Heart left ventricle (tissue), 16 donors: ENCODE measurements around the gene TXNDC5. TPM values are rescaled to one million over a fixed set of nuclear protein-coding genes. Genes with fewer than 3 reads are reported as not detected.
"Not testable (repeated sequence)": the region's sequence is repeated elsewhere in the genome, so short reads cannot be mapped to it uniquely, and the experiment has no call there.

Source experiments
- ATAC-seq, 4 donors: fragments of 200-7000 bp; cut with Tn5 transposase; one replicate each; pipeline ENCODE4 v1.9.1; 2020 to 2022; ENCODE audit warnings: moderate library complexity in 4 of 4, mild to moderate bottlenecking in 3 of 4, moderate number of reproducible peaks in 1 of 4
- DNase-seq, 5 donors: peaks; one replicate each; pipeline ENCODE4 v3.0.0-alpha.2; 2020
- H3K27ac ChIP-seq, 12 donors: fragments of 200-600 bp; sonication (generic) in 4 of 12; one replicate each; pipeline versions ENCODE4 v1.5.0 to v1.8.0; 2016 to 2022; ENCODE audit warnings: mild to moderate bottlenecking in 2 of 12
- H3K27me3 ChIP-seq, 9 donors: fragments of 200-600 bp; sonication (generic) in 2 of 9; one replicate each; pipeline versions ENCODE4 v1.5.1 to v1.8.0; 2016 to 2022; ENCODE audit warnings: mild to moderate bottlenecking in 3 of 9
- H3K36me3 ChIP-seq, 9 donors: fragments of 200-600 bp; sonication (generic) in 2 of 9; one replicate each; pipeline versions ENCODE4 v1.5.0 to v1.8.0; 2018 to 2022; ENCODE audit warnings: mild to moderate bottlenecking in 2 of 9
- H3K4me1 ChIP-seq, 12 donors: fragments of 200-600 bp; sonication (generic) in 4 of 12; one replicate each; pipeline versions ENCODE4 v1.5.0 to v1.8.0; 2016 to 2022; ENCODE audit warnings: mild to moderate bottlenecking in 3 of 12
- H3K4me3 ChIP-seq, 12 donors: fragments of 200-600 bp; sonication (generic) in 4 of 12; one replicate each; pipeline versions ENCODE4 v1.5.0 to v1.8.0; 2017 to 2022; ENCODE audit warnings: mild to moderate bottlenecking in 9 of 12, moderate library complexity in 4 of 12
- H3K9me3 ChIP-seq, 12 donors: fragments of 200-600 bp; sonication (generic) in 4 of 12; one replicate each; pipeline versions ENCODE4 v1.5.0 to v1.8.0; 2016 to 2022; ENCODE audit warnings: mild to moderate bottlenecking in 1 of 12
- CTCF ChIP-seq, 12 donors: fragments of 200-600 bp; sonication (generic) in 4 of 12; IDR thresholded peaks; one replicate each; pipeline versions ENCODE4 v1.5.0 to v1.8.0; 2018 to 2022; ENCODE audit warnings: antibody characterized with exemption in 12 of 12, mild to moderate bottlenecking in 5 of 12
- POLR2A ChIP-seq, 2 donors: fragments of 450-650 bp; IDR thresholded peaks; one replicate each; pipeline ENCODE4 v1.6.1; 2017; ENCODE audit warnings: antibody characterized with exemption in 2 of 2, mild to moderate bottlenecking in 2 of 2, moderate library complexity in 2 of 2
- WGBS, 4 donors: extraction: QIAGEN DNeasy Blood & Tissue Kit in 2 of 4; methylation state at CpG; one replicate each; pipeline versions ENCODE4 v1.1.5 to v1.1.7; 2013 to 2018; 5-methylcytosine and 5-hydroxymethylcytosine counted together
- intact Hi-C, 10 donors: fragments of 100-400 bp; cut with DNase I; formaldehyde crosslinking; loops; one replicate each; pipeline versions ENCODE4 v1.11.1 to v1.14.2; 2022
- polyA plus RNA-seq, 2 donors: library from polyadenylated mRNA; stranded (reverse); fragments of 200-250 nt; gene quantifications; one replicate each; pipeline ENCODE4 v1.2.3, GENCODE V29; 2013
- total RNA-seq, 9 donors: library from RNA; depleted of rRNA in 2 of 9; stranded (reverse); fragments of >200 nt in 2 of 9; fragmentation: NEBNext Ultra II Directional in 3 of 9; extraction: Animal tissue kit (Norgen Biotek cat#: 25700) in 3 of 9; gene quantifications; one replicate each; pipeline versions ENCODE4 v1.1.0 to v1.2.4, GENCODE V29; 2016 to 2023
- donor health status: ischemic (EF 13 %, LVEDD 7.1; RV severe dilation, severe dysfunction).
- donor health status: healthy with polysubstance abuse.
- donor health status: DM: no; HTN: yes; CAD: no.
- donor health status: DM: no; HTN: no; CAD: no.
- donor health status: ischemic (EF 25% LVEDD 6.9; RV normal size, moderate dysfunction).
- donor health status: ischemic (EF 25% LVEDD 5.7; RV mildly dilated, moderate dysfunction).
- donor health status: healthy.
- donor health status: DM: yes; HTN: yes; CAD: no.
- donor health status: ischemic (EF 35%, LVEDD 5.7; RV mildly dilated, moderate dysfunction).
- donor health status: nonischemic (EF 11% LVEDD 7.7; RV severe dilation, severe dysfunction).
- donor health status: DM: yes; HTN: yes; CAD: no.
- donor health status: PGD.
- donor health status: ischemic (EF 29% LVEDD 5.4; RV normal size, mild dysfunction).
- donor health status: nonischemic (EF 23%, LVEDD 6.1; RV moderate dilation, normal function).

Gene TXNDC5
- total and polyA plus RNA-seq, 11 donors = 20.3 to 112 (median 43.6) TPM

- intact Hi-C loops = loop anchor here in 2 of 10 donors (5.0 to 10.0 kb wide), 2 partner anchors 112 to 170 kb away; partner anchors contain the start of gene BMP6 (in 1 of the 2)
- H3K9me3 ChIP-seq = no peaks in the 10 kb centered on the region
- no peak overlapping the region for H3K4me3 ChIP-seq
- 76 to 91% (median 88%) methylated on average over 7 of the region's 7 CpGs for WGBS, 4 donors
- DNase-seq = no peak
- no peak for ATAC-seq
- H3K27me3 ChIP-seq = no peaks in the 10 kb centered on the region
- H3K4me1 ChIP-seq = peaks cover 0 to 14% (median 6%) of the 10 kb centered on the region in 12 donors
- no peak for TF ChIP-seq CTCF (IDR thresholded peaks at IDR 0.05)
- TF ChIP-seq POLR2A (IDR thresholded peaks at IDR 0.05) = no peak
- H3K36me3 ChIP-seq = peaks cover 0 to 100% (median 98%) of the 10 kb centered on the region in 9 donors
- no peak overlapping the region for H3K27ac ChIP-seq
Observed at GRCh38 chr6:7895125-7895423, 15.5 kb downstream of the TXNDC5 start.

- intact Hi-C loops = loop anchor here in 2 of 10 donors (5.0 to 10.0 kb wide), 2 partner anchors 113 to 170 kb away; partner anchors contain the start of gene BMP6 (in 1 of the 2)
- TF ChIP-seq CTCF (IDR thresholded peaks at IDR 0.05) = no peak
- TF ChIP-seq POLR2A (IDR thresholded peaks at IDR 0.05) = no peak
Observed at GRCh38 chr6:7894262-7895124, 16.1 kb downstream of the TXNDC5 start.

GRCh38 chr6:7893342-7893741 is 17.2 kb downstream of the TXNDC5 start:
- 94 to 96% (median 95%) methylated on average over 12 of the region's 12 CpGs for WGBS, 4 donors
- peaks cover 4 to 100% (median 98%) of the 10 kb centered on the region in 9 donors for H3K36me3 ChIP-seq

More at GRCh38 chr6:7894262-7895124, 16.1 kb downstream of the TXNDC5 start:
- 88 to 92% (median 90%) methylated on average over 13 of the region's 13 CpGs for WGBS, 4 donors
- Histone ChIP-seq H3K36me3 (peaks cover 0 to 100% (median 98%) of the 10 kb centered on the region in 9 donors), H3K4me1 (peaks cover 0 to 14% (median 6%) of the 10 kb centered on the region in 12 donors), H3K27ac (no peak overlapping the region), H3K9me3 (no peaks in the 10 kb centered on the region), H3K4me3 (no peak overlapping the region), H3K27me3 (no peaks in the 10 kb centered on the region)
- no peak for ATAC-seq
- DNase-seq = no peak

GRCh38 chr6:7892367-7892766 is 18.2 kb downstream of the TXNDC5 start:
- not testable (repeated sequence) for ATAC-seq, H3K4me3 ChIP-seq, H3K9me3 ChIP-seq, DNase-seq, H3K27ac ChIP-seq, H3K27me3 ChIP-seq
- intact Hi-C loops = loop anchor here in 1 of 10 donors (10.0 kb wide), 1 partner anchor 168 kb away; the partner anchor contains the start of gene BMP6
- H3K4me1 ChIP-seq = peaks cover 0 to 14% (median 6%) of the 10 kb centered on the region in 12 donors
- 92 to 96% (median 94%) methylated on average over 4 of the region's 4 CpGs for WGBS, 4 donors
- H3K36me3 ChIP-seq = peaks cover 4 to 100% (median 98%) of the 10 kb centered on the region in 9 donors

More at GRCh38 chr6:7893342-7893741, 17.2 kb downstream of the TXNDC5 start:
- Histone ChIP-seq H3K27me3 (no peaks in the 10 kb centered on the region), H3K4me1 (peaks cover 0 to 14% (median 6%) of the 10 kb centered on the region in 12 donors), H3K4me3 (no peak overlapping the region), H3K9me3 (no peaks in the 10 kb centered on the region), H3K27ac (no peak overlapping the region)
- TF ChIP-seq POLR2A (IDR thresholded peaks at IDR 0.05) = no peak
- no peak for TF ChIP-seq CTCF (IDR thresholded peaks at IDR 0.05)
- ATAC-seq = no peak
- DNase-seq = no peak
- intact Hi-C loops = loop anchor here in 1 of 10 donors (10.0 kb wide), 1 partner anchor 169 kb away; the partner anchor contains the start of gene BMP6
